HepG2 (cell line): ENCODE results near the gene TECTA. TPM values are rescaled to one million over a fixed set of nuclear protein-coding genes. Genes with fewer than 3 reads are reported as not detected.

ENCODE experiments used
- ATAC-seq: fragments of 200-7000 bp; cut with Tn5 transposase; 3 replicates; pipeline ENCODE4 v1.9.1; 2020; ENCODE audit warnings: mild to moderate bottlenecking, moderate library complexity
- BruUV-seq: library from RNA; stranded (reverse); fragments of 400-500 nt; replicated peaks from 2 replicates; lab custom pipeline; 2021; lab: Mats Ljungman, UMichigan
- CTCF ChIA-PET: fragments of 300-600 bp; formaldehyde crosslinking; extraction: SDS; loops from one replicate; lab custom pipeline; 2021; ENCODE audit warnings: low total read pairs, inconsistent platforms, low intra/inter-chr PET ratio; lab: Yijun Ruan, JAX
- POLR2A ChIA-PET: fragments of 350-600 bp; sonication (Branson Sonifier 250); formaldehyde crosslinking; loops from one replicate; lab custom pipeline; 2020; ENCODE audit warnings: antibody characterized with exemption, inconsistent platforms; lab: Yijun Ruan, JAX
- DNase-seq: peaks from one replicate; pipeline ENCODE4 v3.0.0-alpha.2; 2015; ENCODE audit warnings: low spot score
- FAIRE-seq: peaks from 3 replicates; lab custom pipeline; 2011; peaks lifted over from hg19 to GRCh38; lab: Jason Lieb, UNC
- H2AFZ ChIP-seq: one replicate; pipeline ENCODE4 v1.6.1; 2011; ENCODE audit warnings: low read length, inconsistent platforms
- H3K27ac ChIP-seq: fragments of 300-600 bp; 3 replicates; pipeline ENCODE4 v1.8.0; 2011; ENCODE audit warnings: mixed run types, mild to moderate bottlenecking, mixed read lengths, low read length, inconsistent platforms; ENCODE audit not compliant: insufficient read depth; ENCODE audit errors: extremely low read length
- H3K27me3 ChIP-seq, 2 experiments: fragments of 200-600 bp in 1 of 2; 2 replicates in 1 of 2; 3 replicates in 1 of 2; pipeline versions ENCODE4 v1.6.0 to v1.8.0; 2011; ENCODE audit warnings: low read length in 2 of 2, mild to moderate bottlenecking in 2 of 2, moderate library complexity in 2 of 2, inconsistent platforms in 1 of 2; ENCODE audit not compliant: insufficient read depth in 2 of 2, control insufficient read depth in 1 of 2
- H3K36me3 ChIP-seq, 2 experiments: fragments of 200-600 bp in 1 of 2; replicated peaks in 1 of 2; 2 replicates in 1 of 2; 3 replicates in 1 of 2; pipeline versions ENCODE4 v1.5.1 to v1.8.0; 2011; ENCODE audit warnings: low read length in 2 of 2, inconsistent platforms in 1 of 2; ENCODE audit not compliant: insufficient read depth in 2 of 2, control insufficient read depth in 1 of 2
- H3K4me1 ChIP-seq: 2 replicates; pipeline ENCODE4 v1.5.1; 2012; ENCODE audit warnings: low read length, inconsistent platforms; ENCODE audit not compliant: insufficient read depth
- H3K4me2 ChIP-seq: 2 replicates; pipeline ENCODE4 v1.6.0; 2011; ENCODE audit warnings: low read depth, low read length, inconsistent platforms
- H3K4me3 ChIP-seq, 3 experiments: fragments of 200-600 bp in 1 of 3; sonication (generic), shearing (Covaris generic) in 1 of 3; replicated peaks in 1 of 3; 2 replicates each; pipeline ENCODE4 v1.5.1; 2011 to 2016; ENCODE audit warnings: low read length in 3 of 3, inconsistent platforms in 2 of 3, low read depth in 2 of 3, mild to moderate bottlenecking in 2 of 3, control low read depth in 1 of 3, mixed read lengths in 1 of 3; ENCODE audit not compliant: insufficient read depth in 1 of 3
- H3K79me2 ChIP-seq: one replicate; pipeline ENCODE4 v1.6.1; 2011; ENCODE audit warnings: low read length, inconsistent platforms; ENCODE audit not compliant: insufficient read depth
- H3K9ac ChIP-seq: 2 replicates; pipeline ENCODE4 v1.6.0; 2011; ENCODE audit warnings: mild to moderate bottlenecking, low read depth, low read length, inconsistent platforms; ENCODE audit not compliant: insufficient read depth
- H3K9me3 ChIP-seq: 2 replicates; pipeline ENCODE4 v1.5.1; 2012; ENCODE audit warnings: mild to moderate bottlenecking, low read length
- H4K20me1 ChIP-seq: 2 replicates; pipeline ENCODE4 v1.6.0; 2011; ENCODE audit warnings: inconsistent platforms, mild to moderate bottlenecking, low read length, moderate library complexity; ENCODE audit not compliant: insufficient read depth
- DPF2 ChIP-seq: sonication (generic); formaldehyde crosslinking; IDR thresholded peaks from 2 replicates; pipeline ENCODE4 v1.4.0; 2020; ENCODE audit warnings: mild to moderate bottlenecking, low read depth, missing genetic modification reagents, borderline replicate concordance
- HNF4A ChIP-seq: sonication (generic); formaldehyde crosslinking; IDR thresholded peaks from 2 replicates; pipeline ENCODE4 v1.4.0; 2020; ENCODE audit warnings: missing genetic modification reagents
- NFE2L2 ChIP-seq: fragments of 150-350 bp; IDR thresholded peaks from 2 replicates; pipeline ENCODE4 v1.6.1; 2014; ENCODE audit warnings: low read length
- ZNF564 ChIP-seq: sonication (generic); formaldehyde crosslinking; IDR thresholded peaks from 2 replicates; pipeline ENCODE4 v1.8.1; 2023; ENCODE audit warnings: mild to moderate bottlenecking, missing genetic modification reagents
- WGBS: methylation state at CpG from one replicate; pipeline ENCODE4 v1.1.6; 2017; ENCODE audit warnings: low lambda C conversion rate; 5-methylcytosine and 5-hydroxymethylcytosine counted together
- in situ Hi-C: cut with HindIII; loops from 2 replicates; pipeline ENCODE4 v1.10.0; 2017; ENCODE audit warnings: low pct_unique_long_range_greater_than_20kb; ENCODE audit not compliant: extremely low pct_ligation_motif_present
- intact Hi-C: fragments of 100-400 bp; cut with micrococcal nuclease; formaldehyde crosslinking; loops from one replicate; pipeline ENCODE4 v1.10.0; 2022; ENCODE audit not compliant: unreplicated experiment
- polyA plus RNA-seq, 8 experiments: library from polyadenylated mRNA; depleted of rRNA in 3 of 8; stranded (reverse) in 7 of 8; unstranded in 1 of 8; fragments of >200 nt; fragmentation: Illumina TruSeq in 4 of 8; extraction: Trizol in 4 of 8; gene quantifications; 2 replicates each; pipeline versions ENCODE4 v1.2.1 to v1.2.3, GENCODE V29; 2011 to 2016; ENCODE audit warnings: low read depth in 4 of 8, missing spikeins in 1 of 8, mixed read lengths in 1 of 8; ENCODE audit not compliant: insufficient read depth in 1 of 8
- total RNA-seq, 5 experiments: library from RNA; depleted of rRNA; stranded (reverse); fragments of >200 nt; fragmentation: Illumina TruSeq; extraction: Trizol; gene quantifications; 2 replicates each; pipeline ENCODE4 v1.2.3, GENCODE V29; 2016; ENCODE audit warnings: low read depth in 1 of 5
- TF ChIP-seq, protein P1 (sequence below): IDR thresholded peaks from 2 replicates; pipeline ENCODE4 v1.4.0; 2020; ENCODE audit warnings: mild to moderate bottlenecking, missing genetic modification reagents
- TF ChIP-seq, protein P2 (sequence below): sonication (generic); formaldehyde crosslinking; IDR thresholded peaks from 2 replicates; pipeline ENCODE4 v1.8.1; 2023; ENCODE audit warnings: mild to moderate bottlenecking, missing genetic modification reagents

The TECTA gene
- total and polyA plus RNA-seq, 2 of the 13 experiments (the other 11 are each of a cell fraction or from before 2014, with no cell fraction given) = 0.04 to 0.17 TPM

DNA sequence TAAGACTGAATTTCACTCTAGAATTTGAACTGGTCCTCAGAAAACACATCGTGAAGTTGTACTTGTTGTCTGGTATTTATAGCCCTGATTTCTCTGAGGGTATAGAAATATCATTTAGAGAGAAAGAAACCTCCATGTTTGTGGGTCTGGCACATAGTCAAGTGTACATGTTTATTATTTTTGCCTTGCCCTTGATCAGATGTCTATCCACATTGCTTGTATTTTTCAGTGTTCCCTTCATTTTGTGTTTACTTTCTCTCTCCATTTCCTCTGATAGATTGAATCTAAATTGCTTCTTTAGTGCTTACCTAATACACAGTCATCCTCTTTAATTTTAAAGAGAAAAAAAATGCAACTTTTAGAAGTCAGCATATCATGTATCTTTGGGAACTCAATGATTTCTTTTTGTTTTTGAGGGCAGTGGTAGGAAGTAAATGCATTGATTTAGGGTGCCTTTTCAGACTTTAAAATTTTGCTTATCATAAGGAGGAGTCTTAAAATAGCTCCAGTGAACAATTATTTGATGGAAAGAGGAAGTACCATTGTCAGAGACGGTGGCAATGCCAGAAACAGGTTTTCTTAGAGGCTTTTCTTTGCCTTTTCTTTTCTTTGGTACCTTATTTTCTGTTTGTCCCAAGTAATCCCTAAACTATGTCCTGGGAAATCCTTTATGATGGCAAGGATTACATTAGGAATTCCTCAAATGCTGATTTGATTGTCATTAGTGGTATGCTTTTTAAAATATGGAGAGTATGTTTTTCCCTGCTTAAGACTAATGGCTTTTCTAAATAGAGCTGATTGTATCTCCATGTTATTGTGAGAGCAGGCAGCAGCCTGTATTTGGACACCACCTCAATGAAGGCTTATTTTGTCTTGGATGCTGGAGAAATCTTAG lies 29.8 kb upstream of the TECTA start:
- ChIA-PET CTCF (no interaction called here), POLR2A (no interaction called here)
- H3K79me2 ChIP-seq = no peaks in the 10 kb centered on the region
- BruUV-seq = no TSS peak
- no peaks in the 10 kb centered on the region for H3K27me3 ChIP-seq
- in situ Hi-C loops = no loop called here
- H3K4me2 ChIP-seq = peak overlapping the region; percentile 50; the same call in 1 of the 2 replicates
- no peak for FAIRE-seq
- peaks cover 57% of the 10 kb centered on the region for H3K4me1 ChIP-seq
- WGBS = 93% methylated on average over 2 of the region's 2 CpGs
- no peak for TF ChIP-seq DPF2 (CRISPR knock-in tag)
- H3K36me3 ChIP-seq = 0 out of 5 replicates have a peak, but pooled peaks cover 0 to 2% of the 10 kb centered on the region in 2 experiments
- intact Hi-C loops = loop anchor here (5.0 kb wide), 1 partner anchor 34 kb away; no protein-coding TSS in a partner anchor
- DNase-seq = no peak
- H3K4me3 ChIP-seq = no peak overlapping the region
- no peak for ATAC-seq
- no peaks in the 10 kb centered on the region for H3K9me3 ChIP-seq
- H2AFZ ChIP-seq = no peak overlapping the region
- H3K9ac ChIP-seq = no peak overlapping the region
- H3K27ac ChIP-seq = peak overlapping the region; percentile 67
- no peaks in the 10 kb centered on the region for H4K20me1 ChIP-seq

DNA sequence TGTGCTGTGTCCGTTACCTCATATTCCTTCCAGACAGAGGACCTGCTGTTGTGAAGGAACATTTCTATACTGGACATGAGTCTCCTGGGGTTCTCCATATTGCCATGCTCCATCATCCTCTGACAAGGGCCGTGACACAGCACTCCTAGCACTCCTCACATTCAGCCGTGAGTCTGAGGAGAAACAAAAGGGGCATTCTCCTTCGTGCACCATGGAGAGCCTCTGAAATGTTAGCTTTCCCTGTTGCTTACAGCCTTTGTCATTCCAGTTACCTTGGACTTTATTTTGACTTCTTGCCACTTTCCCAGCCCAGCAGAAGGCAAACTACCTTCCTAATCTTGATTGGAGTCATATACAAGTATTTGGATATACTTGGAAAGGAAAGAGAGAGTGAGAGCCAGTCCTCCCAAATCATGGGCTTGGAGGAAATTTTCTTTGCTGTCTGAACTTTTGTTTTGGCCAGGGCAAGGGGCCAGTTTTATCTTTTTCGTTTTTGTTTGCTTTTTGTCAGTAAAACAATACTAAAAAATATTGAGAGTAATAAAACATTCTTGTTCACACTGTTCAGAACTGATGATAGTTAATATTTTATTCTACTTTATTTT lies 29.1 kb upstream of the TECTA start:
- Histone ChIP-seq H2AFZ (no peak overlapping the region), H3K4me1 (peaks cover 50% of the 10 kb centered on the region), H4K20me1 (no peaks in the 10 kb centered on the region), H3K27ac (peak overlapping the region; percentile 67), H3K27me3 (no peaks in the 10 kb centered on the region), H3K79me2 (no peaks in the 10 kb centered on the region), H3K4me2 (peak overlapping the region; percentile 50), H3K4me3 (no peak overlapping the region; a peak in 1 of 6 replicates), H3K36me3 (0 out of 5 replicates have a peak, but pooled peaks cover 0 to 2% of the 10 kb centered on the region in 2 experiments), H3K9ac (no peak overlapping the region), H3K9me3 (no peaks in the 10 kb centered on the region)
- FAIRE-seq = peak; percentile 56
- POLR2A ChIA-PET = no interaction called here
- DNase-seq = peak; percentile 70
- CTCF ChIA-PET = no interaction called here
- no TSS peak for BruUV-seq
- peak; percentile 36 for ATAC-seq
- 32% methylated on average over 5 of the region's 5 CpGs for WGBS
- intact Hi-C loops (loop anchor here (5.0 kb wide), 1 partner anchor 35 kb away; no protein-coding TSS in a partner anchor), in situ Hi-C loops (no loop called here)
- TF ChIP-seq NFE2L2 (peak; percentile 10; the same call in 1 of the 2 replicates), HNF4A (0 out of 2 replicates have a peak, but pooled peaks have one; percentile 23), ZNF564 (CRISPR knock-in tag) (no peak)
- TF ChIP-seq, protein P1, sequence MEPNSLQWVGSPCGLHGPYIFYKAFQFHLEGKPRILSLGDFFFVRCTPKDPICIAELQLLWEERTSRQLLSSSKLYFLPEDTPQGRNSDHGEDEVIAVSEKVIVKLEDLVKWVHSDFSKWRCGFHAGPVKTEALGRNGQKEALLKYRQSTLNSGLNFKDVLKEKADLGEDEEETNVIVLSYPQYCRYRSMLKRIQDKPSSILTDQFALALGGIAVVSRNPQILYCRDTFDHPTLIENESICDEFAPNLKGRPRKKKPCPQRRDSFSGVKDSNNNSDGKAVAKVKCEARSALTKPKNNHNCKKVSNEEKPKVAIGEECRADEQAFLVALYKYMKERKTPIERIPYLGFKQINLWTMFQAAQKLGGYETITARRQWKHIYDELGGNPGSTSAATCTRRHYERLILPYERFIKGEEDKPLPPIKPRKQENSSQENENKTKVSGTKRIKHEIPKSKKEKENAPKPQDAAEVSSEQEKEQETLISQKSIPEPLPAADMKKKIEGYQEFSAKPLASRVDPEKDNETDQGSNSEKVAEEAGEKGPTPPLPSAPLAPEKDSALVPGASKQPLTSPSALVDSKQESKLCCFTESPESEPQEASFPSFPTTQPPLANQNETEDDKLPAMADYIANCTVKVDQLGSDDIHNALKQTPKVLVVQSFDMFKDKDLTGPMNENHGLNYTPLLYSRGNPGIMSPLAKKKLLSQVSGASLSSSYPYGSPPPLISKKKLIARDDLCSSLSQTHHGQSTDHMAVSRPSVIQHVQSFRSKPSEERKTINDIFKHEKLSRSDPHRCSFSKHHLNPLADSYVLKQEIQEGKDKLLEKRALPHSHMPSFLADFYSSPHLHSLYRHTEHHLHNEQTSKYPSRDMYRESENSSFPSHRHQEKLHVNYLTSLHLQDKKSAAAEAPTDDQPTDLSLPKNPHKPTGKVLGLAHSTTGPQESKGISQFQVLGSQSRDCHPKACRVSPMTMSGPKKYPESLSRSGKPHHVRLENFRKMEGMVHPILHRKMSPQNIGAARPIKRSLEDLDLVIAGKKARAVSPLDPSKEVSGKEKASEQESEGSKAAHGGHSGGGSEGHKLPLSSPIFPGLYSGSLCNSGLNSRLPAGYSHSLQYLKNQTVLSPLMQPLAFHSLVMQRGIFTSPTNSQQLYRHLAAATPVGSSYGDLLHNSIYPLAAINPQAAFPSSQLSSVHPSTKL (CRISPR knock-in tag) = peak; percentile 29; the same call in 1 of the 2 replicates
- TF ChIP-seq, protein P2, sequence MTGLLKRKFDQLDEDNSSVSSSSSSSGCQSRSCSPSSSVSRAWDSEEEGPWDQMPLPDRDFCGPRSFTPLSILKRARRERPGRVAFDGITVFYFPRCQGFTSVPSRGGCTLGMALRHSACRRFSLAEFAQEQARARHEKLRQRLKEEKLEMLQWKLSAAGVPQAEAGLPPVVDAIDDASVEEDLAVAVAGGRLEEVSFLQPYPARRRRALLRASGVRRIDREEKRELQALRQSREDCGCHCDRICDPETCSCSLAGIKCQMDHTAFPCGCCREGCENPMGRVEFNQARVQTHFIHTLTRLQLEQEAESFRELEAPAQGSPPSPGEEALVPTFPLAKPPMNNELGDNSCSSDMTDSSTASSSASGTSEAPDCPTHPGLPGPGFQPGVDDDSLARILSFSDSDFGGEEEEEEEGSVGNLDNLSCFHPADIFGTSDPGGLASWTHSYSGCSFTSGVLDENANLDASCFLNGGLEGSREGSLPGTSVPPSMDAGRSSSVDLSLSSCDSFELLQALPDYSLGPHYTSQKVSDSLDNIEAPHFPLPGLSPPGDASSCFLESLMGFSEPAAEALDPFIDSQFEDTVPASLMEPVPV (CRISPR knock-in tag) = no peak
